B cell (primary cell): ENCODE measurements around the gene KCNS1. TPM values are rescaled to one million over a fixed set of nuclear protein-coding genes. Genes with fewer than 3 reads are reported as not detected.

Experiments used
- ATAC-seq: fragments of 200-7000 bp; cut with Tn5 transposase; one replicate; pipeline ENCODE4 v1.10.0; 2021; ENCODE audit warnings: low read depth, mild to moderate bottlenecking, moderate number of reproducible peaks, moderate library complexity
- CTCF ChIA-PET: fragments of 350-600 bp; sonication (Branson Sonifier 250); formaldehyde crosslinking; loops from one replicate; lab custom pipeline; 2021; ENCODE audit warnings: antibody characterized with exemption, inconsistent platforms; lab: Charles Lee
- POLR2A ChIA-PET: fragments of 350-600 bp; sonication (Branson Sonifier 250); formaldehyde crosslinking; loops from one replicate; lab custom pipeline; 2021; ENCODE audit warnings: antibody characterized with exemption; lab: Charles Lee
- DNase-seq: peaks from one replicate; pipeline ENCODE4 v3.0.0; 2013
- H2AFZ ChIP-seq: 2 replicates; pipeline ENCODE4 v1.6.1; 2012; ENCODE audit warnings: mild to moderate bottlenecking, low read depth, low read length; ENCODE audit not compliant: insufficient read depth, poor library complexity, severe bottlenecking
- H3K27ac ChIP-seq, 2 donors: 1 replicate in 1 of 2; 2 replicates in 1 of 2; pipeline ENCODE4 v1.5.1; 2012 to 2013; ENCODE audit warnings: low read length in 2 of 2, mild to moderate bottlenecking in 2 of 2, moderate library complexity in 1 of 2
- H3K27me3 ChIP-seq, 4 experiments: fragments of 200-600 bp in 1 of 4; sonication (generic) in 1 of 4; replicated peaks in 1 of 4; 1 replicate in 2 of 4; 2 replicates in 2 of 4; pipeline versions ENCODE4 v1.6.1 to v1.7.0; 2013 to 2016; ENCODE audit warnings: low read length in 3 of 4, mild to moderate bottlenecking in 2 of 4, mixed read lengths in 1 of 4, moderate library complexity in 1 of 4; ENCODE audit not compliant: insufficient read depth in 4 of 4, control insufficient read depth in 3 of 4; ENCODE audit errors: control extremely low read depth in 1 of 4
- H3K36me3 ChIP-seq, 2 experiments: replicated peaks in 1 of 2; 1 replicate in 1 of 2; 2 replicates in 1 of 2; pipeline versions ENCODE4 v1.6.1 to v1.7.1; 2013; ENCODE audit warnings: low read length in 1 of 2; ENCODE audit not compliant: insufficient read depth in 2 of 2, control insufficient read depth in 1 of 2; ENCODE audit errors: control extremely low read depth in 1 of 2, extremely low read depth in 1 of 2
- H3K4me1 ChIP-seq, 2 donors: fragments of 200-600 bp in 1 of 2; sonication (generic) in 1 of 2; 1 replicate in 1 of 2; 2 replicates in 1 of 2; pipeline versions ENCODE4 v1.5.1 to v1.6.1; 2013 to 2017; ENCODE audit warnings: low read length in 2 of 2; ENCODE audit not compliant: control insufficient read depth in 2 of 2, insufficient read depth in 2 of 2
- H3K4me2 ChIP-seq: replicated peaks from 2 replicates; pipeline ENCODE3; 2012; ENCODE audit warnings: mild to moderate bottlenecking, low read depth, low read length; ENCODE audit not compliant: poor library complexity, severe bottlenecking
- H3K4me3 ChIP-seq, 5 experiments: fragments of 200-600 bp in 1 of 5; sonication (generic) in 1 of 5; 1 replicate in 3 of 5; 2 replicates in 2 of 5; pipeline versions ENCODE4 v1.5.1 to v1.7.0; 2011 to 2016; ENCODE audit warnings: low read length in 4 of 5, mild to moderate bottlenecking in 4 of 5, low read depth in 2 of 5, control low read depth in 1 of 5, moderate library complexity in 1 of 5; ENCODE audit not compliant: insufficient read depth in 1 of 5; ENCODE audit errors: control extremely low read depth in 1 of 5, extremely low read depth in 1 of 5
- H3K79me2 ChIP-seq: fragments of 200-600 bp; sonication (generic); one replicate; pipeline ENCODE4 v1.6.0; 2016; ENCODE audit warnings: low read length; ENCODE audit not compliant: control insufficient read depth, insufficient read depth
- H3K9ac ChIP-seq: fragments of 200-600 bp; sonication (generic); 2 replicates; pipeline ENCODE4 v1.6.1; 2017; ENCODE audit warnings: mild to moderate bottlenecking, low read length, moderate library complexity
- H3K9me3 ChIP-seq, 3 donors: one replicate each; pipeline versions ENCODE4 v1.6.1 to v1.7.1; 2013; ENCODE audit warnings: low read length in 2 of 3; ENCODE audit not compliant: control insufficient read depth in 2 of 3, insufficient read depth in 1 of 3; ENCODE audit errors: control extremely low read depth in 1 of 3
- H4K20me1 ChIP-seq: 2 replicates; pipeline ENCODE4 v1.6.0; 2012; ENCODE audit warnings: mild to moderate bottlenecking, low read length; ENCODE audit not compliant: insufficient read depth, control insufficient read depth, poor library complexity, severe bottlenecking
- H3K27ac Mint-ChIP-seq: one replicate; pipeline ENCODE4 v1.8.0; 2021; ENCODE audit warnings: mixed read lengths
- H3K27me3 Mint-ChIP-seq: one replicate; pipeline ENCODE4 v1.8.0; 2021; ENCODE audit warnings: mixed read lengths
- H3K4me1 Mint-ChIP-seq: one replicate; pipeline ENCODE4 v1.8.0; 2021; ENCODE audit warnings: mixed read lengths
- H3K4me3 Mint-ChIP-seq: one replicate; pipeline ENCODE4 v1.8.0; 2021; ENCODE audit warnings: mixed read lengths
- H3K9me3 Mint-ChIP-seq: one replicate; pipeline ENCODE4 v1.8.0; 2022; ENCODE audit warnings: mixed read lengths; ENCODE audit not compliant: insufficient read depth
- EZH2 ChIP-seq: IDR thresholded peaks from 2 replicates; pipeline ENCODE4 v1.6.1; 2012; ENCODE audit warnings: borderline replicate concordance, low read depth, mild to moderate bottlenecking, moderate library complexity, low read length; ENCODE audit not compliant: insufficient read depth, poor library complexity, severe bottlenecking
- WGBS: methylation state at CpG from one replicate; pipeline ENCODE4 v1.1.5; 2013; ENCODE audit warnings: missing lambda C conversion rate; ENCODE audit not compliant: insufficient coverage; 5-methylcytosine and 5-hydroxymethylcytosine counted together
- intact Hi-C: fragments of 100-400 bp; cut with micrococcal nuclease; formaldehyde crosslinking; loops from one replicate; pipeline ENCODE4 v1.10.0; 2022
- polyA plus RNA-seq: library from polyadenylated mRNA; depleted of rRNA; stranded (reverse); fragments of >200 nt; gene quantifications from 2 replicates; pipeline ENCODE4 v1.2.3, GENCODE V29; 2012
- total RNA-seq, 2 donors: library from RNA; stranded (reverse); fragments of 120-200 nt in 1 of 2; gene quantifications; 1 replicate in 1 of 2; 2 replicates in 1 of 2; pipeline versions ENCODE4 v1.2.3 to v1.2.4, GENCODE V29; 2013 to 2022
- TF ChIP-seq, protein P1 (sequence below): fragments of 200-600 bp; IDR thresholded peaks from one replicate; pipeline ENCODE4 v1.8.0; 2022; ENCODE audit warnings: antibody characterized with exemption, mild to moderate bottlenecking

KCNS1 gene
- total and polyA plus RNA-seq, 2 donors (not counting 1 experiment from before 2014, with no cell fraction given): 0.04 TPM; not detected in 1

DNA sequence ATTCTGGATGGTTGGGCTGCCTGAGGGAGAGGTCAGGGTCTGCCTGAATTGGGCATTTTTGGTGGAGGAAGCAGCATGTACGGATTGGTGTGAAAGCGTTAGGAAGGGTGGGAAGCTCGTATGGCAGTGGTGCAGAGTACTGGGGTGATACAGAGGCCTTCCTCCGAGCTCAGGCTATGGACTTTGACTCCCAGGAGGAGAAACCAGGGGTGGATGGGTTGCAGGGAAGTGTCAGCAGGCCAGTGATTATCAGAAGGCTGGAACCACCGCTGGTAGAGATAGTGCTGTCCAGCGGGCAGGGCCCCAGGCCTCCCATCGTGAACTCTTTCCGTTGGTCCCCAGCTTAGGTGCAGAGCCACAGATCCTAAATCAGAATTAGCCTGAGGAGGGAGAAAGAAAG, 8.7 kb upstream of the KCNS1 start:
- Histone ChIP-seq H2AFZ (no peak overlapping the region), H3K27ac (no peak overlapping the region), H3K4me1 (no peaks in the 10 kb centered on the region), H3K36me3 (no peaks in the 10 kb centered on the region), H3K4me2 (no peak overlapping the region), H3K9me3 (no peaks in the 10 kb centered on the region), H3K27me3 (peaks cover 0 to 8% (median 0%) of the 10 kb centered on the region in 4 experiments), H3K4me3 (no peak overlapping the region), H4K20me1 (no peaks in the 10 kb centered on the region), H3K9ac (no peak overlapping the region), H3K79me2 (no peaks in the 10 kb centered on the region)
- intact Hi-C loops: no loop called here
- 88% methylated on average over 8 of the region's 8 CpGs for WGBS
- POLR2A ChIA-PET: no interaction called here
- CTCF ChIA-PET: interaction anchor here (1.6 to 4.5 kb wide), 3 partner anchors 10 to 16 kb away, joined by 4 to 32 read pairs (median 6); no protein-coding TSS in a partner anchor
- H3K27me3 Mint-ChIP-seq: peaks cover 16% of the 10 kb centered on the region
- DNase-seq (no peak), ATAC-seq (no peak)
- no peak overlapping the region for H3K4me3 Mint-ChIP-seq
- no peaks in the 10 kb centered on the region for H3K9me3 Mint-ChIP-seq
- H3K27ac Mint-ChIP-seq: no peak overlapping the region
- TF ChIP-seq, protein P1, sequence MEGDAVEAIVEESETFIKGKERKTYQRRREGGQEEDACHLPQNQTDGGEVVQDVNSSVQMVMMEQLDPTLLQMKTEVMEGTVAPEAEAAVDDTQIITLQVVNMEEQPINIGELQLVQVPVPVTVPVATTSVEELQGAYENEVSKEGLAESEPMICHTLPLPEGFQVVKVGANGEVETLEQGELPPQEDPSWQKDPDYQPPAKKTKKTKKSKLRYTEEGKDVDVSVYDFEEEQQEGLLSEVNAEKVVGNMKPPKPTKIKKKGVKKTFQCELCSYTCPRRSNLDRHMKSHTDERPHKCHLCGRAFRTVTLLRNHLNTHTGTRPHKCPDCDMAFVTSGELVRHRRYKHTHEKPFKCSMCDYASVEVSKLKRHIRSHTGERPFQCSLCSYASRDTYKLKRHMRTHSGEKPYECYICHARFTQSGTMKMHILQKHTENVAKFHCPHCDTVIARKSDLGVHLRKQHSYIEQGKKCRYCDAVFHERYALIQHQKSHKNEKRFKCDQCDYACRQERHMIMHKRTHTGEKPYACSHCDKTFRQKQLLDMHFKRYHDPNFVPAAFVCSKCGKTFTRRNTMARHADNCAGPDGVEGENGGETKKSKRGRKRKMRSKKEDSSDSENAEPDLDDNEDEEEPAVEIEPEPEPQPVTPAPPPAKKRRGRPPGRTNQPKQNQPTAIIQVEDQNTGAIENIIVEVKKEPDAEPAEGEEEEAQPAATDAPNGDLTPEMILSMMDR: no peak
- TF ChIP-seq EZH2: no peak
- H3K4me1 Mint-ChIP-seq: no peaks in the 10 kb centered on the region

DNA sequence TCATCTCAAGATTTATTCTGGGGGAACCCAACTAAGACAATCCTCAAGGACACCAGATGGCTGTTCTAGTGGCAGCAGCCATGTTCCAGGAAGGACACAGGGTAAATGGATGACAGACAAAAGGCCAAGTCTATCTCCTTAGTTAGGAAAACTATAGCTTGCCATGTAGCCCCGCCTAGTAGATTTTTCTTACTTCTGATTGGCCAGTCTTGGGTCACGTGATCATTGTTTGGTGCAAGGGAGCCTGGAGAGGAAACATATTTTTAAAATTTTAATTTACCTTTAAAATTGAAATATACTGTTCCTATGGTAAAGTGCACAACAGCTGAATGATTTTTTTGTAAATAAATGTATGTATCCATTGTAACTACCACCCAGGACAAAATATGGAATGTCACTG, 4.4 kb upstream of the KCNS1 start:
- TF ChIP-seq, protein P1: no peak
- H3K27ac Mint-ChIP-seq: no peak overlapping the region

More for the DNA sequence above, 4.4 kb upstream of the KCNS1 start:
- ChIA-PET POLR2A (no interaction called here), CTCF (interaction anchor here (1.2 to 4.1 kb wide), 3 partner anchors 9 to 184 kb away, joined by 3 to 33 read pairs (median 4); no protein-coding TSS in a partner anchor)
- Histone ChIP-seq H3K4me2 (no peak overlapping the region), H3K27me3 (peaks cover 0 to 27% (median 8%) of the 10 kb centered on the region in 4 experiments), H3K36me3 (no peaks in the 10 kb centered on the region), H4K20me1 (no peaks in the 10 kb centered on the region), H3K4me1 (peaks cover 6 to 7% of the 10 kb centered on the region in 2 donors), H2AFZ (no peak overlapping the region), H3K9ac (no peak overlapping the region), H3K9me3 (no peaks in the 10 kb centered on the region), H3K79me2 (no peaks in the 10 kb centered on the region), H3K27ac (no peak overlapping the region), H3K4me3 (no peak overlapping the region)
- no peak for DNase-seq
- no peak overlapping the region for H3K4me3 Mint-ChIP-seq
- intact Hi-C loops: no loop called here
- H3K27me3 Mint-ChIP-seq: peaks cover 39% of the 10 kb centered on the region
- ATAC-seq: no peak
- H3K4me1 Mint-ChIP-seq: peaks cover 6% of the 10 kb centered on the region
- WGBS: no CpG with 5 or more reads among the region's 2 CpGs
- H3K9me3 Mint-ChIP-seq: no peaks in the 10 kb centered on the region
